ENCODE results near the gene STXBP1. TPM values are rescaled to one million over a fixed set of nuclear protein-coding genes. Genes with fewer than 3 reads are reported as not detected.

Gene STXBP1
- total and polyA plus RNA-seq, 9 of the 15 experiments (the other 6 are each of a cell fraction or from before 2014, with no cell fraction given): 4.6 to 35.1 (median 9.7) TPM

- peak in 1 of 2 experiments; percentile 28; a peak in 1 of 4 replicates for TF ChIP-seq ZMIZ1 (IDR thresholded peaks at IDR 0.05; ENCODE audit: low read depth in 2 of 2, low read length in 2 of 2)
- TF ChIP-seq NCOR1 (IDR thresholded peaks at IDR 0.05): no peak
- TF ChIP-seq HDAC1 (IDR thresholded peaks at IDR 0.05): peak in 1 of 2 experiments; percentile 57; a peak in 2 of 4 replicates
- TF ChIP-seq SIN3A (IDR thresholded peaks at IDR 0.05; ENCODE audit: borderline replicate concordance in 2 of 2, control insufficient read depth in 1 of 2, low read depth in 2 of 2, low read length in 2 of 2): peak; percentile 45 to 79; a peak in 1 of 4 replicates
- TF ChIP-seq ZBTB43 (CRISPR knock-in tag; IDR thresholded peaks at IDR 0.05): 0 out of 2 replicates have a peak, but pooled peaks have one; percentile 12
- no peak for TF ChIP-seq SETDB1 (IDR thresholded peaks at IDR 0.05; ENCODE audit: low read length)
- no peak for TF ChIP-seq PHB2 (IDR thresholded peaks at IDR 0.05; ENCODE audit: low read depth)
- peak; percentile 14; the same call in 1 of the 2 replicates for TF ChIP-seq C11orf30 (IDR thresholded peaks at IDR 0.05; ENCODE audit: low read depth)
- TF ChIP-seq E2F3 (CRISPR knock-in tag; IDR thresholded peaks at IDR 0.05): 0 out of 2 replicates have a peak, but pooled peaks have one; percentile 35
- TF ChIP-seq ZNF639 (CRISPR knock-in tag; conservative IDR thresholded peaks at IDR 0.05 in 1 of 2, IDR thresholded peaks at IDR 0.05 in 1 of 2): 0 out of 4 replicates have a peak, but pooled peaks of 1 of the 2 experiments have one; percentile 28
- no peak; the same call in 1 of the 2 replicates for TF ChIP-seq ZNF766 (CRISPR knock-in tag; conservative IDR thresholded peaks at IDR 0.05)
- peak; percentile 61; the same call in 1 of the 2 replicates for TF ChIP-seq NBN (IDR thresholded peaks at IDR 0.05; ENCODE audit: low read depth)
- TF ChIP-seq HNRNPL (IDR thresholded peaks at IDR 0.05; ENCODE audit: low read depth, low read length): no peak
- no peak; the same call in 1 of the 2 replicates for TF ChIP-seq DPF2 (IDR thresholded peaks at IDR 0.05)
- TF ChIP-seq ZNF780A (CRISPR knock-in tag; IDR thresholded peaks at IDR 0.05): no peak
- peak; percentile 80 for TF ChIP-seq VEZF1 (CRISPR knock-in tag; IDR thresholded peaks at IDR 0.05)
- peak in 1 of 2 experiments; percentile 76; a peak in 2 of 4 replicates for TF ChIP-seq RCOR1 (IDR thresholded peaks at IDR 0.05; ENCODE audit: borderline replicate concordance in 1 of 2, low read depth in 2 of 2, low read length in 2 of 2)
- TF ChIP-seq ZFP36 (IDR thresholded peaks at IDR 0.05; ENCODE audit: low read depth, low read length, partially characterized antibody): peak; percentile 73
- no peak for TF ChIP-seq ZNF764 (CRISPR knock-in tag; IDR thresholded peaks at IDR 0.05; ENCODE audit: low read depth)
Measured at GRCh38 chr9:127734747-127735529, 122.9 kb downstream of the STXBP1 start, which contains the start of gene TOR2A (continued).

All from K562 (cell line).